B cell (primary cell): ENCODE results near the gene EVC. TPM values are rescaled to one million over a fixed set of nuclear protein-coding genes. Genes with fewer than 3 reads are reported as not detected.

Experiments
- ATAC-seq: fragments of 200-7000 bp; cut with Tn5 transposase; one replicate; pipeline ENCODE4 v1.10.0; 2021; ENCODE audit warnings: low read depth, mild to moderate bottlenecking, moderate number of reproducible peaks, moderate library complexity
- CTCF ChIA-PET: fragments of 350-600 bp; sonication (Branson Sonifier 250); formaldehyde crosslinking; loops from one replicate; lab custom pipeline; 2021; ENCODE audit warnings: antibody characterized with exemption, inconsistent platforms; lab: Charles Lee
- POLR2A ChIA-PET: fragments of 350-600 bp; sonication (Branson Sonifier 250); formaldehyde crosslinking; loops from one replicate; lab custom pipeline; 2021; ENCODE audit warnings: antibody characterized with exemption; lab: Charles Lee
- DNase-seq: peaks from one replicate; pipeline ENCODE4 v3.0.0; 2013
- H2AFZ ChIP-seq: 2 replicates; pipeline ENCODE4 v1.6.1; 2012; ENCODE audit warnings: mild to moderate bottlenecking, low read depth, low read length; ENCODE audit not compliant: insufficient read depth, poor library complexity, severe bottlenecking
- H3K27ac ChIP-seq, 2 donors: 1 replicate in 1 of 2; 2 replicates in 1 of 2; pipeline ENCODE4 v1.5.1; 2012 to 2013; ENCODE audit warnings: low read length in 2 of 2, mild to moderate bottlenecking in 2 of 2, moderate library complexity in 1 of 2
- H3K27me3 ChIP-seq, 4 experiments: fragments of 200-600 bp in 1 of 4; sonication (generic) in 1 of 4; replicated peaks in 1 of 4; 1 replicate in 2 of 4; 2 replicates in 2 of 4; pipeline versions ENCODE4 v1.6.1 to v1.7.0; 2013 to 2016; ENCODE audit warnings: low read length in 3 of 4, mild to moderate bottlenecking in 2 of 4, mixed read lengths in 1 of 4, moderate library complexity in 1 of 4; ENCODE audit not compliant: insufficient read depth in 4 of 4, control insufficient read depth in 3 of 4; ENCODE audit errors: control extremely low read depth in 1 of 4
- H3K36me3 ChIP-seq, 2 experiments: replicated peaks in 1 of 2; 1 replicate in 1 of 2; 2 replicates in 1 of 2; pipeline versions ENCODE4 v1.6.1 to v1.7.1; 2013; ENCODE audit warnings: low read length in 1 of 2; ENCODE audit not compliant: insufficient read depth in 2 of 2, control insufficient read depth in 1 of 2; ENCODE audit errors: control extremely low read depth in 1 of 2, extremely low read depth in 1 of 2
- H3K4me1 ChIP-seq, 2 donors: fragments of 200-600 bp in 1 of 2; sonication (generic) in 1 of 2; 1 replicate in 1 of 2; 2 replicates in 1 of 2; pipeline versions ENCODE4 v1.5.1 to v1.6.1; 2013 to 2017; ENCODE audit warnings: low read length in 2 of 2; ENCODE audit not compliant: control insufficient read depth in 2 of 2, insufficient read depth in 2 of 2
- H3K4me2 ChIP-seq: replicated peaks from 2 replicates; pipeline ENCODE3; 2012; ENCODE audit warnings: mild to moderate bottlenecking, low read depth, low read length; ENCODE audit not compliant: poor library complexity, severe bottlenecking
- H3K4me3 ChIP-seq, 5 experiments: fragments of 200-600 bp in 1 of 5; sonication (generic) in 1 of 5; 1 replicate in 3 of 5; 2 replicates in 2 of 5; pipeline versions ENCODE4 v1.5.1 to v1.7.0; 2011 to 2016; ENCODE audit warnings: low read length in 4 of 5, mild to moderate bottlenecking in 4 of 5, low read depth in 2 of 5, control low read depth in 1 of 5, moderate library complexity in 1 of 5; ENCODE audit not compliant: insufficient read depth in 1 of 5; ENCODE audit errors: control extremely low read depth in 1 of 5, extremely low read depth in 1 of 5
- H3K79me2 ChIP-seq: fragments of 200-600 bp; sonication (generic); one replicate; pipeline ENCODE4 v1.6.0; 2016; ENCODE audit warnings: low read length; ENCODE audit not compliant: control insufficient read depth, insufficient read depth
- H3K9ac ChIP-seq: fragments of 200-600 bp; sonication (generic); 2 replicates; pipeline ENCODE4 v1.6.1; 2017; ENCODE audit warnings: mild to moderate bottlenecking, low read length, moderate library complexity
- H3K9me3 ChIP-seq, 3 donors: one replicate each; pipeline versions ENCODE4 v1.6.1 to v1.7.1; 2013; ENCODE audit warnings: low read length in 2 of 3; ENCODE audit not compliant: control insufficient read depth in 2 of 3, insufficient read depth in 1 of 3; ENCODE audit errors: control extremely low read depth in 1 of 3
- H4K20me1 ChIP-seq: 2 replicates; pipeline ENCODE4 v1.6.0; 2012; ENCODE audit warnings: mild to moderate bottlenecking, low read length; ENCODE audit not compliant: insufficient read depth, control insufficient read depth, poor library complexity, severe bottlenecking
- H3K27ac Mint-ChIP-seq: one replicate; pipeline ENCODE4 v1.8.0; 2021; ENCODE audit warnings: mixed read lengths
- H3K27me3 Mint-ChIP-seq: one replicate; pipeline ENCODE4 v1.8.0; 2021; ENCODE audit warnings: mixed read lengths
- H3K4me1 Mint-ChIP-seq: one replicate; pipeline ENCODE4 v1.8.0; 2021; ENCODE audit warnings: mixed read lengths
- H3K4me3 Mint-ChIP-seq: one replicate; pipeline ENCODE4 v1.8.0; 2021; ENCODE audit warnings: mixed read lengths
- H3K9me3 Mint-ChIP-seq: one replicate; pipeline ENCODE4 v1.8.0; 2022; ENCODE audit warnings: mixed read lengths; ENCODE audit not compliant: insufficient read depth
- CTCF ChIP-seq: fragments of 200-600 bp; IDR thresholded peaks from one replicate; pipeline ENCODE4 v1.8.0; 2022; ENCODE audit warnings: antibody characterized with exemption, mild to moderate bottlenecking
- EZH2 ChIP-seq: IDR thresholded peaks from 2 replicates; pipeline ENCODE4 v1.6.1; 2012; ENCODE audit warnings: borderline replicate concordance, low read depth, mild to moderate bottlenecking, moderate library complexity, low read length; ENCODE audit not compliant: insufficient read depth, poor library complexity, severe bottlenecking
- WGBS: methylation state at CpG from one replicate; pipeline ENCODE4 v1.1.5; 2013; ENCODE audit warnings: missing lambda C conversion rate; ENCODE audit not compliant: insufficient coverage; 5-methylcytosine and 5-hydroxymethylcytosine counted together
- intact Hi-C: fragments of 100-400 bp; cut with micrococcal nuclease; formaldehyde crosslinking; loops from one replicate; pipeline ENCODE4 v1.10.0; 2022
- polyA plus RNA-seq: library from polyadenylated mRNA; depleted of rRNA; stranded (reverse); fragments of >200 nt; gene quantifications from 2 replicates; pipeline ENCODE4 v1.2.3, GENCODE V29; 2012
- total RNA-seq, 2 donors: library from RNA; stranded (reverse); fragments of 120-200 nt in 1 of 2; gene quantifications; 1 replicate in 1 of 2; 2 replicates in 1 of 2; pipeline versions ENCODE4 v1.2.3 to v1.2.4, GENCODE V29; 2013 to 2022

The EVC gene
- total and polyA plus RNA-seq, 2 donors (not counting 1 experiment from before 2014, with no cell fraction given), result 1.5 TPM; not detected in 1

GRCh38 chr4:5721923-5722322 is 10.9 kb downstream of the EVC start:
- no peaks in the 10 kb centered on the region for H3K9me3 Mint-ChIP-seq
- Histone ChIP-seq H3K4me3 (no peak overlapping the region), H3K9me3 (peaks cover 0 to 2% (median 0%) of the 10 kb centered on the region in 3 donors), H3K9ac (no peak overlapping the region), H3K4me2 (no peak overlapping the region), H2AFZ (no peak overlapping the region), H3K27ac (no peak overlapping the region), H3K27me3 (peaks cover 0 to 4% (median 0%) of the 10 kb centered on the region in 4 experiments), H3K4me1 (no peaks in the 10 kb centered on the region), H3K36me3 (no peaks in the 10 kb centered on the region), H4K20me1 (no peaks in the 10 kb centered on the region), H3K79me2 (no peaks in the 10 kb centered on the region)
- no peak overlapping the region for H3K27ac Mint-ChIP-seq
- intact Hi-C loops, result no loop called here
- WGBS, result no CpG with 5 or more reads among the region's 5 CpGs
- TF ChIP-seq CTCF, result no peak
- ChIA-PET POLR2A (no interaction called here), CTCF (no interaction called here)
- H3K4me1 Mint-ChIP-seq, result no peaks in the 10 kb centered on the region
- ATAC-seq, result no peak
- DNase-seq, result no peak
- H3K27me3 Mint-ChIP-seq, result no peaks in the 10 kb centered on the region
- no peak overlapping the region for H3K4me3 Mint-ChIP-seq

- 60% methylated on average over 1 of the region's 4 CpGs for WGBS
- Histone ChIP-seq H4K20me1 (no peaks in the 10 kb centered on the region), H3K27ac (no peak overlapping the region), H3K9me3 (peaks cover 0 to 2% (median 0%) of the 10 kb centered on the region in 3 donors), H2AFZ (no peak overlapping the region), H3K4me1 (no peaks in the 10 kb centered on the region), H3K4me2 (no peak overlapping the region), H3K36me3 (no peaks in the 10 kb centered on the region), H3K4me3 (no peak overlapping the region), H3K9ac (no peak overlapping the region), H3K79me2 (no peaks in the 10 kb centered on the region), H3K27me3 (peaks cover 0 to 4% (median 0%) of the 10 kb centered on the region in 4 experiments)
- TF ChIP-seq EZH2, result no peak
- no peak for TF ChIP-seq CTCF
- DNase-seq (no peak), ATAC-seq (no peak)
- Mint-ChIP-seq H3K27me3 (no peaks in the 10 kb centered on the region), H3K4me1 (no peaks in the 10 kb centered on the region), H3K27ac (no peak overlapping the region), H3K4me3 (no peak overlapping the region), H3K9me3 (no peaks in the 10 kb centered on the region)
- POLR2A ChIA-PET, result no interaction called here
- CTCF ChIA-PET, result no interaction called here
- intact Hi-C loops, result no loop called here
Measured at GRCh38 chr4:5722328-5722727, 11.3 kb downstream of the EVC start.
